Adrenal gland (tissue), 12 donors: ENCODE measurements around the gene OGT. TPM values are rescaled to one million over a fixed set of nuclear protein-coding genes. Genes with fewer than 3 reads are reported as not detected.

ENCODE experiments used
- DNase-seq, 7 donors: peaks; one replicate each; pipeline ENCODE4 v3.0.0-alpha.2; 2019 to 2020
- H3K27ac ChIP-seq, 5 donors: fragments of 200-600 bp; sonication (generic) in 4 of 5; 1 replicate in 3 of 5; 2 replicates in 2 of 5; pipeline versions ENCODE4 v1.5.1 to v1.8.0; 2016 to 2020; ENCODE audit warnings: mild to moderate bottlenecking in 1 of 5
- H3K27me3 ChIP-seq: fragments of 200-600 bp; 2 replicates; pipeline ENCODE4 v1.8.0; 2021
- H3K36me3 ChIP-seq, 2 donors: fragments of 200-600 bp; replicated peaks in 1 of 2; 1 replicate in 1 of 2; 2 replicates in 1 of 2; pipeline versions ENCODE4 v1.5.1 to v1.8.0; 2018 to 2022
- H3K4me1 ChIP-seq, 2 donors: fragments of 200-600 bp; replicated peaks in 1 of 2; 1 replicate in 1 of 2; 2 replicates in 1 of 2; pipeline versions ENCODE4 v1.5.1 to v1.8.0; 2018 to 2021
- H3K4me3 ChIP-seq, 4 donors: fragments of 200-600 bp; sonication (generic) in 3 of 4; one replicate each; pipeline ENCODE4 v1.5.1; 2016 to 2018
- H3K9me3 ChIP-seq, 3 donors: fragments of 200-600 bp; sonication (generic) in 1 of 3; replicated peaks in 1 of 3; 1 replicate in 2 of 3; 2 replicates in 1 of 3; pipeline versions ENCODE4 v1.5.1 to v1.8.0; 2016 to 2021
- POLR2A ChIP-seq, 2 donors: fragments of 450-650 bp; IDR thresholded peaks; one replicate each; pipeline ENCODE4 v1.6.1; 2017; ENCODE audit warnings: antibody characterized with exemption in 2 of 2, mild to moderate bottlenecking in 2 of 2, moderate library complexity in 1 of 2
- WGBS, 4 donors: extraction: QIAGEN DNeasy Blood & Tissue Kit in 2 of 4; methylation state at CpG; one replicate each; pipeline versions ENCODE4 v1.1.5 to v1.1.7; 2013 to 2017; 5-methylcytosine and 5-hydroxymethylcytosine counted together
- intact Hi-C, 2 donors: fragments of 100-400 bp; cut with DNase I; formaldehyde crosslinking; loops; one replicate each; pipeline versions ENCODE4 v1.14.1 to v1.15.0; 2022 to 2023
- polyA plus RNA-seq, 3 donors: library from polyadenylated mRNA; stranded (reverse); fragments of 200-250 nt in 2 of 3; fragments of 350-450 nt in 1 of 3; fragmentation: Illumina TruSeq in 1 of 3; extraction: RNeasy Lipid Tissue Mini Kit (QIAGEN cat#74804) in 1 of 3; gene quantifications; one replicate each; pipeline ENCODE4 v1.2.3, GENCODE V29; 2013 to 2014
- total RNA-seq, 9 donors: library from RNA; depleted of rRNA in 4 of 9; stranded (reverse); fragments of >200 nt in 4 of 9; fragments of 120-200 nt in 1 of 9; fragmentation: NEBNext Ultra II Directional in 1 of 9; extraction: Animal tissue kit (Norgen Biotek cat#: 25700) in 1 of 9; gene quantifications; one replicate each; pipeline versions ENCODE4 v1.1.0 to v1.2.4, GENCODE V29; 2013 to 2023
- TF ChIP-seq, protein P1 (sequence below), 6 experiments: fragments of 450-650 bp in 4 of 6; fragments of 200-600 bp in 2 of 6; sonication (generic) in 1 of 6; IDR thresholded peaks; 1 replicate in 5 of 6; 2 replicates in 1 of 6; pipeline versions ENCODE4 v1.5.1 to v1.8.0; 2016 to 2021; ENCODE audit warnings: antibody characterized with exemption in 6 of 6, mild to moderate bottlenecking in 2 of 6, moderate library complexity in 1 of 6
- donor health status: healthy with polysubstance abuse.
- donor health status: Bipolar disorder and iron deficiency.
- donor health status: DM: yes; HTN: yes; CAD: no.
- donor health status: DM: no; HTN: no; CAD: no.
- donor health status: DM: no; HTN: no; CAD: no.
- donor health status: DM: yes; HTN: yes; CAD: no.

OGT gene
- total and polyA plus RNA-seq, 12 donors, result 38.0 to 164 (median 103) TPM

DNA sequence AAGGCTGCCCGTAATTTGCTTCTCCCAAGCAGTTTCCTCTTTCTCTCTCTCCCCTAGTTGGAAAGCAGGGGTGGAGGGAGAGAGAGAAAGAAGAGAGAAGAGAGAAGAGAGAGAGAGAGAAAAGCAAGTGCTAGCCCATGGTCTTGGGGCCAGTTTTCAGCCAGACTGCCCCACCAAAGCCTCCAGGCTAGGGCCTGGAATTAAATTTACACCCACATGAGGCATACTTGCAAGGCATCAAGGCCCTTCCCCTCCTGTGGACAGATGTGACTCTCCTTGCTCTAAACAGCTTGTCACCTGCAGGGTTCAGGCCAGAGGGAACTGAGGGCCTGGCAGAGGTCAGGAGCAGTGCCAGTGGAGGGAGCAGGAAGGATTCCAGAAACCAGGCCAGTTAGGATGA is 87.1 kb downstream of the OGT start:
- 60 to 100% (median 87%) methylated on average over 1 of the region's 1 CpG for WGBS, 4 donors
- peaks cover 5% of the 10 kb centered on the region for H3K27me3 ChIP-seq
- no peaks in the 10 kb centered on the region for H3K9me3 ChIP-seq
- H3K27ac ChIP-seq, result no peak overlapping the region
- H3K36me3 ChIP-seq, result no peaks in the 10 kb centered on the region
- DNase-seq, result no peak
- no peak for TF ChIP-seq POLR2A (IDR thresholded peaks at IDR 0.05)
- TF ChIP-seq, protein P1, sequence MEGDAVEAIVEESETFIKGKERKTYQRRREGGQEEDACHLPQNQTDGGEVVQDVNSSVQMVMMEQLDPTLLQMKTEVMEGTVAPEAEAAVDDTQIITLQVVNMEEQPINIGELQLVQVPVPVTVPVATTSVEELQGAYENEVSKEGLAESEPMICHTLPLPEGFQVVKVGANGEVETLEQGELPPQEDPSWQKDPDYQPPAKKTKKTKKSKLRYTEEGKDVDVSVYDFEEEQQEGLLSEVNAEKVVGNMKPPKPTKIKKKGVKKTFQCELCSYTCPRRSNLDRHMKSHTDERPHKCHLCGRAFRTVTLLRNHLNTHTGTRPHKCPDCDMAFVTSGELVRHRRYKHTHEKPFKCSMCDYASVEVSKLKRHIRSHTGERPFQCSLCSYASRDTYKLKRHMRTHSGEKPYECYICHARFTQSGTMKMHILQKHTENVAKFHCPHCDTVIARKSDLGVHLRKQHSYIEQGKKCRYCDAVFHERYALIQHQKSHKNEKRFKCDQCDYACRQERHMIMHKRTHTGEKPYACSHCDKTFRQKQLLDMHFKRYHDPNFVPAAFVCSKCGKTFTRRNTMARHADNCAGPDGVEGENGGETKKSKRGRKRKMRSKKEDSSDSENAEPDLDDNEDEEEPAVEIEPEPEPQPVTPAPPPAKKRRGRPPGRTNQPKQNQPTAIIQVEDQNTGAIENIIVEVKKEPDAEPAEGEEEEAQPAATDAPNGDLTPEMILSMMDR (IDR thresholded peaks at IDR 0.05), result no peak
- H3K4me3 ChIP-seq, result no peak overlapping the region
- intact Hi-C loops, result no loop called here
- H3K4me1 ChIP-seq, result peaks cover 0 to 4% of the 10 kb centered on the region in 2 donors

DNA sequence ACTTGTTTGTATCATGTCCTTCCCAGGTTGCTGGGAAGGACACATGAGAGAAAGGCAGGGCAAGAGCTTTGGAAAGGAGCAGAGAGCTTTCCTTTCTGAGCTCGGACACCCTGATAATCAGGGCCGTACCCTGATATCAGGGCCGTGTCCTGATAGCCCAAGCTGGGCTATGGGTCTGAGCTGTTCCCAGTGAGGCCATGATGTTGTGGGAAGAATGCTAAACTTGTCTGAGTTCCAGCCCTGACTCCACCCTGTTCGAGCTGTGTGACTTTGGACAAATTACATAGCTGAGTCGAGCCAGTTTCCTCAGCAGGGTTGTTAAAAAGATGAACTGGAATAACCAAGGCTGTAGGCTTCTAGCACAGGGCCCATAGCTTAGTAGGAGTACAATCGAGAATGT is 88.7 kb downstream of the OGT start:
- Histone ChIP-seq H3K4me1 (peaks cover 0 to 4% of the 10 kb centered on the region in 2 donors), H3K36me3 (no peaks in the 10 kb centered on the region), H3K4me3 (no peak overlapping the region), H3K9me3 (no peaks in the 10 kb centered on the region), H3K27me3 (peaks cover 8% of the 10 kb centered on the region), H3K27ac (peak overlapping the region in 1 of 5 donors; percentile 59)
- intact Hi-C loops, result no loop called here
- TF ChIP-seq POLR2A (IDR thresholded peaks at IDR 0.05), result no peak
- TF ChIP-seq, protein P1 (IDR thresholded peaks at IDR 0.05), result no peak
- peak in 1 of 7 donors; percentile 32 for DNase-seq
- 27 to 54% (median 52%) methylated on average over 2 to 6 of the region's 6 CpGs for WGBS, 4 donors

DNA sequence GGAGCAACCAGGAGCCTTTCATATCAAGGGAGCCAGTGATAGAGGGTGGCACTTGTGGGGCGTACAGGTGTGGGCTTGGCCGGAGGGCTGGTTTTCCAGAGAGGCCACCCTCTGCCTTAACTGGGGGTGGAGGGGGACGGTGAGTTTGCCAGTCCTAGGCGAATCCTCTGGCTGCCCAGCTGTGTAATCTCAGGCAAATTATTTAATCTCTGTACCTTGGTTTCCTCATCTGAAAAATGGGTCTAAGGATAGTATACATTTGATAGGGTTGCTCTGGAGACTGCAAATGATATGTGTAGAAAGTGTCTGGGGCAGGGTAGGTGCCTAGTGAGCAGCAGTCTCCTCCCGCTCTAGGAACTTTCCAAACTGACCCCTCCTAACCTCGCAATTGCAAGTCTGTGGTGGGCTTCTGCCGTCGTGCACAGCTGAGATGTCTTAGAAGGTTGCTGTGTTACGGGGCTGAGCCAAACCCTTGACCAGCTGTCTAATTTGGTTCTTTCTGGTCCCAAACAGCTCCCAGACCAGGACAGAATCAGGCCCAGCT is 89.2 kb downstream of the OGT start:
- Histone ChIP-seq H3K36me3 (no peaks in the 10 kb centered on the region), H3K4me3 (no peak overlapping the region), H3K27ac (peak overlapping the region in 3 of 5 donors; percentile 5 to 59 (median 31)), H3K4me1 (peaks cover 0 to 4% of the 10 kb centered on the region in 2 donors), H3K27me3 (peaks cover 11% of the 10 kb centered on the region), H3K9me3 (no peaks in the 10 kb centered on the region)
- WGBS, 4 donors, result 84 to 92% (median 89%) methylated on average over 3 to 9 of the region's 9 CpGs
- DNase-seq, result no peak
- intact Hi-C loops, result no loop called here
- no peak for TF ChIP-seq POLR2A (IDR thresholded peaks at IDR 0.05)
- TF ChIP-seq, protein P1 (IDR thresholded peaks at IDR 0.05), result no peak

DNA sequence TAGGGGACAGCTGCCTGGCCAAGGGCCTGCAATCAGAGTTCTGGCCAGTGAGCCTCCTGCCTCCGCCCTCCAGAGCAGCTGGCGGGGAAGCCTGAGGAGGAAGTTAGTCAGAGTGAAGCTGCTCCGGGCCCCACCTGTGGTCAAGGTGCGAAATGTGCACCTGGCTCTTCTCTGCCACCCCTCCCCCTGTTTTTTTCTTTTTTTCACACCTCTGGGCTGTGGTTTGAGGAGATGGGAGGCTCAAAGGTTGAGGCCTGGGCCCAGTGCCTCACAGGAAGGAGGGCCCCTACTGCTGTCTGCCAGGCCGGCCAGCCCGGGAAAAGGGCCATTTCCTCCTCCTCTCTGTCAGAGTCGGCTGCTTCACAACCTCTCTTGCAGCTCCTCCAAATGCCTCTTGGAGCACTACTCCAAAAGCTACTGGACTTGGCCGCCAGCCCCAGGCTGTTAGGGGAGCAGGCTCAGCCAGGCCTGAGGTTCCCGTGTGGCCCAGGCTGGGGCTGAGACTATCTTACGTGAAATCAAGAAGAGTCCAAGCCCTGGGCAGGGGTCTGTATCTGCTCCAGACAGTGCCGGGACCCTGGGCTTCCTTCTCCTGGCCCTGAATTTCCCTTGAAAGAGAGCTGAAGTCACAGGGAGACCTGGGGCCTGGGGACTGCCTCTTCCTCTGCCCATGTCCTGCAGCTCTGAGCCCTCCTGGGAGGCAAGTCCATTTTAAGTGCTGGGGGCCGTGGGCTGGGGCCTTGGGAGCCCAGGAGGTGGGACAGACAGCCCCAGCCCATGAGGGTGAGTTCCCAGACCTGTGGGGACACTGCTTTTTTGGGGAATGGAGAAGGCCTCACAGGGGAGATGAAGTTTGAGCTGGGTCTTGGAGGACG is 89.9 kb downstream of the OGT start:
- Histone ChIP-seq H3K9me3 (no peaks in the 10 kb centered on the region), H3K4me1 (peaks cover 0 to 4% of the 10 kb centered on the region in 2 donors), H3K4me3 (no peak overlapping the region), H3K27me3 (peaks cover 11% of the 10 kb centered on the region), H3K27ac (peak overlapping the region in 4 of 5 donors; percentile 5 to 59 (median 44)), H3K36me3 (no peaks in the 10 kb centered on the region)
- DNase-seq, result peak; percentile 53 to 86 (median 78)
- intact Hi-C loops, result no loop called here
- WGBS, 4 donors, result 0 to 74% (median 35%) methylated on average over 4 to 13 of the region's 13 CpGs
- TF ChIP-seq POLR2A (IDR thresholded peaks at IDR 0.05), result no peak
- TF ChIP-seq, protein P1 (IDR thresholded peaks at IDR 0.05), result peak in 4 of 6 experiments; percentile 21 to 46 (median 34)
